AG20443 (cell line): Measurements from ENCODE around the gene EGFL8.

Source experiments
- DNase-seq: peaks from one replicate; pipeline ENCODE4 v3.0.0; 2012; ENCODE audit warnings: low spot score, mixed read lengths

EGFL8 gene

GRCh38 chr6:32146687-32147086, 17.7 kb upstream of the EGFL8 start:
- no peak for DNase-seq

- DNase-seq: no peak
Measured at GRCh38 chr6:32147401-32148132, 16.8 kb upstream of the EGFL8 start.

- peak; percentile 24 for DNase-seq
Measured at GRCh38 chr6:32148289-32149091, 15.9 kb upstream of the EGFL8 start.

- DNase-seq: no peak
Measured at GRCh38 chr6:32149092-32149755, 15.2 kb upstream of the EGFL8 start.

- no peak for DNase-seq
Measured at GRCh38 chr6:32149932-32150870, 14.2 kb upstream of the EGFL8 start.

- no peak for DNase-seq
Measured at GRCh38 chr6:32151181-32151862, 13.1 kb upstream of the EGFL8 start.

- DNase-seq: peak; percentile 68
Measured at GRCh38 chr6:32151863-32152768, 12.3 kb upstream of the EGFL8 start, which contains the start of gene PRRT1. TSS of gene PRRT1 (minus strand) at chr6:32151939. CDS start at chr6:32151827, 112 bp downstream.

GRCh38 chr6:32152769-32153563, 11.4 kb upstream of the EGFL8 start:
- peak; percentile 54 for DNase-seq

GRCh38 chr6:32153564-32154513, 10.6 kb upstream of the EGFL8 start, which contains the start of gene PPT2:
TSS of gene PPT2 (plus strand) at chr6:32154141. CDS start at chr6:32154595, 454 bp downstream.
- DNase-seq: peak; percentile 91

GRCh38 chr6:32154514-32155161, 9.8 kb upstream of the EGFL8 start:
- peak; percentile 68 for DNase-seq

- no peak for DNase-seq
Measured at GRCh38 chr6:32156891-32157290, 7.5 kb upstream of the EGFL8 start.

GRCh38 chr6:32158052-32158451, 6.3 kb upstream of the EGFL8 start:
- DNase-seq: no peak

GRCh38 chr6:32163559-32164258, 686 bp upstream of the EGFL8 start:
- DNase-seq: no peak

- DNase-seq: no peak
Measured at GRCh38 chr6:32166411-32167061, 2.1 kb downstream of the EGFL8 start.

- DNase-seq: no peak
Measured at GRCh38 chr6:32167154-32167760, 2.9 kb downstream of the EGFL8 start.
